ENCODE data around the gene GOLGB1. TPM values are rescaled to one million over a fixed set of nuclear protein-coding genes. Genes with fewer than 3 reads are reported as not detected.

Gene GOLGB1
- total and polyA plus RNA-seq, 10 donors = 7.2 to 87.0 (median 47.8) TPM

GRCh38 chr3:121667333-121667732 lies 82.2 kb downstream of the GOLGB1 start:
- no peak for DNase-seq
- peak in 1 of 3 donors; percentile 44 for TF ChIP-seq POLR2AphosphoS5 (IDR thresholded peaks at IDR 0.05)
- TF ChIP-seq POLR2A (IDR thresholded peaks at IDR 0.05) = no peak
- no peak for TF ChIP-seq CTCF (IDR thresholded peaks at IDR 0.05 in 8 of 11, conservative IDR thresholded peaks at IDR 0.05 in 3 of 11)
- H3K4me1 ChIP-seq = peaks cover 0 to 29% (median 0%) of the 10 kb centered on the region in 6 donors
- H3K4me3 ChIP-seq = peak overlapping the region in 1 of 8 donors; percentile 36
- 43 to 70% (median 66%) methylated on average over 4 of the region's 4 CpGs for WGBS, 5 donors
- peaks cover 11 to 99% (median 76%) of the 10 kb centered on the region in 6 donors for H3K36me3 ChIP-seq
- peak overlapping the region in 7 of 8 donors; percentile 52 to 85 (median 63) for H3K27ac ChIP-seq
- intact Hi-C loops (cut with DNase I; ENCODE audit: low total_unique reads) = no loop called here
- H3K27me3 ChIP-seq (replicated peaks in 1 of 7) = no peaks in the 10 kb centered on the region
- no peaks in the 10 kb centered on the region for H3K9me3 ChIP-seq

- WGBS, 5 donors = 69 to 93% (median 84%) methylated on average over 2 of the region's 2 CpGs
Observed at GRCh38 chr3:121665488-121665887, 84.1 kb downstream of the GOLGB1 start.

GRCh38 chr3:121663171-121663847 lies 86.2 kb downstream of the GOLGB1 start:
- Histone ChIP-seq H3K9me3 (no peaks in the 10 kb centered on the region), H3K27me3 (replicated peaks in 1 of 7) (no peaks in the 10 kb centered on the region), H3K4me1 (peaks cover 23 to 58% (median 29%) of the 10 kb centered on the region in 6 donors), H3K27ac (peak overlapping the region in 1 of 8 donors; percentile 2), H3K4me3 (no peak overlapping the region), H3K36me3 (peaks cover 10 to 72% (median 54%) of the 10 kb centered on the region in 6 donors)
- intact Hi-C loops (cut with DNase I; ENCODE audit: low total_unique reads) = no loop called here
- DNase-seq = no peak
- TF ChIP-seq POLR2AphosphoS5 (IDR thresholded peaks at IDR 0.05) (no peak), CTCF (IDR thresholded peaks at IDR 0.05 in 8 of 11, conservative IDR thresholded peaks at IDR 0.05 in 3 of 11) (no peak), POLR2A (IDR thresholded peaks at IDR 0.05) (no peak)
- WGBS, 5 donors = 47 to 96% (median 68%) methylated on average over 2 of the region's 2 CpGs

More at GRCh38 chr3:121665488-121665887, 84.1 kb downstream of the GOLGB1 start:
- TF ChIP-seq POLR2A (IDR thresholded peaks at IDR 0.05) (no peak), POLR2AphosphoS5 (IDR thresholded peaks at IDR 0.05) (no peak), CTCF (IDR thresholded peaks at IDR 0.05 in 8 of 11, conservative IDR thresholded peaks at IDR 0.05 in 3 of 11) (no peak)
- Histone ChIP-seq H3K9me3 (no peaks in the 10 kb centered on the region), H3K4me3 (no peak overlapping the region), H3K27ac (peak overlapping the region in 5 of 8 donors; percentile 29 to 85 (median 75)), H3K4me1 (peaks cover 5 to 39% (median 9%) of the 10 kb centered on the region in 6 donors), H3K36me3 (peaks cover 10 to 83% (median 71%) of the 10 kb centered on the region in 6 donors), H3K27me3 (replicated peaks in 1 of 7) (no peaks in the 10 kb centered on the region)
- intact Hi-C loops (cut with DNase I; ENCODE audit: low total_unique reads) = no loop called here
- DNase-seq = no peak

GRCh38 chr3:121662742-121663141 lies 86.8 kb downstream of the GOLGB1 start:
- intact Hi-C loops (cut with DNase I; ENCODE audit: low total_unique reads) = no loop called here
- no peak overlapping the region for H3K4me3 ChIP-seq
- peak overlapping the region in 3 of 8 donors; percentile 95 to 98 (median 97) for H3K27ac ChIP-seq

More at GRCh38 chr3:121662742-121663141, 86.8 kb downstream of the GOLGB1 start:
- no peak for TF ChIP-seq POLR2A (IDR thresholded peaks at IDR 0.05)
- TF ChIP-seq CTCF (IDR thresholded peaks at IDR 0.05 in 8 of 11, conservative IDR thresholded peaks at IDR 0.05 in 3 of 11) = no peak
- no peak for TF ChIP-seq POLR2AphosphoS5 (IDR thresholded peaks at IDR 0.05)
- H3K9me3 ChIP-seq = no peaks in the 10 kb centered on the region
- no peaks in the 10 kb centered on the region for H3K27me3 ChIP-seq (replicated peaks in 1 of 7)
- no peak for DNase-seq
- peaks cover 8 to 72% (median 51%) of the 10 kb centered on the region in 6 donors for H3K36me3 ChIP-seq
- H3K4me1 ChIP-seq = peaks cover 28 to 58% (median 35%) of the 10 kb centered on the region in 6 donors
